Subcutaneous adipose tissue (tissue), 4 donors: ENCODE measurements around the gene TMEM150B. TPM values are rescaled to one million over a fixed set of nuclear protein-coding genes. Genes with fewer than 3 reads are reported as not detected.

ENCODE experiments used
- CTCF ChIP-seq: fragments of 450-650 bp; IDR thresholded peaks from one replicate; pipeline ENCODE4 v1.5.1; 2016; ENCODE audit warnings: low read depth, mild to moderate bottlenecking, control low read depth, antibody characterized with exemption, moderate library complexity
- total RNA-seq, 4 donors: library from RNA; depleted of rRNA; stranded (reverse); fragments of >200 nt; gene quantifications; one replicate each; pipeline ENCODE4 v1.1.0, GENCODE V29; 2016

Gene TMEM150B
- total RNA-seq, 4 donors from 2014 or later: 10.0 to 17.8 (median 14.4) TPM

DNA sequence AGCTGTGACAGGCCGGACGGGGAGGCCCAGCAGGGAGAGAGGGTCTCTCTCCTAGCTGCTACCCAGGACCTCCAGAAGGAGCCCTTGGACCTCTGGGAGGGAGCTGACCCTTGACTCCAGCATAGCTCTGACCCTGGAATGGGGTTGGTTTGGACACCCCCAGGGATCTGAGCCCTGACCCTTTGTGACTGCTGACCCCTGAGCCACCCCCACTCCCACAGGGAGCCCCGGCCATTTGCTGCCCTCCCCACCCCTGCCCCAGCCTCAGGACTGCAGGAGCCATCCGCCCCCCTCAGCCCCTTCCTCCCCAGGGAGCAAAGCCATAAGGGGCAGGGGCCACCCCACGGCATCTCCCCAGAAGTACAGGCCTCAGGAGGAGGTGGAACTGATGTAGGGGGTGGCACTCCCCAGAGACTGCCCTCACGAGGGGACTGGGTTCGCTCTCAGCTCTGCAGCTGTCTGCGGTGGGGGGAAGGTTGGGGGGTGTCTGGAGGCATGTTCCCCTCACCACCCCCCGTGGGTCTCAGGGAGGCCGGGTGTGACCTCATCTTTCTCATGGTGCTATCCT lies 22.4 kb upstream of the TMEM150B start:
- no peak for TF ChIP-seq CTCF

DNA sequence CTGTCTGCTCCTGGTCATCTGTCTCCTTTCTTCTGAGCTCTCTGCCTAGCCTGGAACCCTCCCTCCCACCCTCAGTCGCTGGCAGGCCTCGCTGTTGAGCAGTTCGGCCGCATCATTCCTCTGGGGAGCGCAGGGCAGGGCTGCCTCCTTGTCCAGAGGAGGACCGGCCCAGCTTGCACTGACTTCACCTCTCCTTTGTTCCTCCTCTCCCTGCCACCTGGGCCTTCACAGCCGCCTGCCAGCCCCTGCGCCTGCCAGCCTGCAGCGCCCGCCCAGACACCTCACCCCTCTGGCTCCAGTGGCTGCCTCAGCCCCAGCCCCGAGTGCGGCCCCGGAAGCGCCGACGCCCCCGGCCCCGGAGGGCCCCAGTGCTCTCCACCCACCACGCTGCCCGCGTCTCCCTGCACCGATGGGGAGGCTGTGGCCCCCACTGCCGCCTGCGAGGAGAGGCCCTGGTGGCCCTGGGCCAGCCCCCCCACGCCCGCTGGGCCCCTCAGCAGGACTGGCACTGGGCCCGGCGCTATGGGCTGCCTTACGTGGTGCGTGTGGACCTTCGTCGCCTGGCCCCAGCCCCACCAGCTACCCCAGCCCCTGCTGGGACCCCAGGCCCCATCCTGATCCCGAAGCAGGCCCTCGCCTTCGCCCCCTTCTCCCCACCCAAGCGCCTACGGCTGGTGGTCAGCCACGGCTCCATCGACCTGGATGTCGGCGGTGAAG lies 21.7 kb upstream of the TMEM150B start:
- no peak for TF ChIP-seq CTCF

- TF ChIP-seq CTCF: no peak
Measured at GRCh38 chr19:55345818-55346724, 20.9 kb upstream of the TMEM150B start.

- no peak for TF ChIP-seq CTCF
Measured at GRCh38 chr19:55345101-55345817, 20.1 kb upstream of the TMEM150B start.

- no peak for TF ChIP-seq CTCF
Measured at GRCh38 chr19:55344444-55344843, 19.3 kb upstream of the TMEM150B start.

DNA sequence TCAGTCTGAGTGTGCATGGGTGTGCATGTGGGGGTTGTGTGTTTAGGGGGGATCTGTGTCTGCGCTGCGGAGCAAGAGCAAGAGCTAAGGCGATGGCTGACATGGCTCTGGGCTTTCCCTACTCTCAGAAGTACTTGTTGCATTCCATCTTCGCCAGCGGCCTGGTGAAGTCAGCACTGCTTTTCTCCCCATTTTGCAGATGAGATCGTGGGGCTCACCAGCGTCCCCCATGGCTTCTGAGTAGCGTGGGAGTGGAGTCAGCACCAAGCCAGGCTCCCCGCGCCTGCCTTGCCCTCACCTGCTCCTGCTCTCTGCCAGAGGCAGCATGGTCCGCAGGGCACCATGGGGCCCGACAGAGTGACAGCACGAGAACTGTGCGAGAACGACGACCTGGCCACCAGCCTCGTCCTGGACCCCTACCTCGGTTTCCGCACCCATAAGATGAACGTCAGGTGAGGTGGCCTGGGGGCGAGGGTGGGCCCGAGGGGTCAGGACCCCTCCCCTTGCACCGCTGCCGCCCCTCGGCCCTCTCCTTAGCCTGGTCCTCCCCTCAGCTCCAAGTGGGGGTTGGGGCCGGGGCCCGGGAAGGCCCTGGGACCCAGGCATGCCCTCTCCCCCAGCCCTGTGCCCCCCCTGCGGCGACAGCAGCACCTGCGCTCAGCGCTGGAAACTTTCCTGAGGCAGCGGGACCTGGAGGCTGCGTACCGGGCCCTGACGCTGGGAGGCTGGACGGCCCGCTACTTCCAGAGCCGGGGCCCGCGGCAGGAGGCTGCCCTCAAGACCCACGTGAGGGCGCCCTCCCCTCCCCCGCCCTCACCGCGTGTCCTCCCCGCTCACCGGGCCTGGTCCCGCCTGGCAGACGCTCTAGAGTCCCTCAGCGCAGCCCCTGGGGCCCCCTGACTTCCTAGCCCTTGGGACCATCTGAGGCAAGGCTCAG lies 16.7 kb upstream of the TMEM150B start:
- no peak for TF ChIP-seq CTCF
